GM19372 (cell line): Measurements from ENCODE around the gene MAP3K1.

Experiments
- ATAC-seq: cut with Tn5 transposase; IDR thresholded peaks from one replicate; pipeline ENCODE4 v1.9.1; 2021; ENCODE audit warnings: mild to moderate bottlenecking, low read depth, moderate library complexity; ENCODE audit not compliant: unreplicated experiment

Gene MAP3K1

GRCh38 chr5:56900395-56900794 is 85.0 kb downstream of the MAP3K1 start:
- ATAC-seq, result no peak

DNA sequence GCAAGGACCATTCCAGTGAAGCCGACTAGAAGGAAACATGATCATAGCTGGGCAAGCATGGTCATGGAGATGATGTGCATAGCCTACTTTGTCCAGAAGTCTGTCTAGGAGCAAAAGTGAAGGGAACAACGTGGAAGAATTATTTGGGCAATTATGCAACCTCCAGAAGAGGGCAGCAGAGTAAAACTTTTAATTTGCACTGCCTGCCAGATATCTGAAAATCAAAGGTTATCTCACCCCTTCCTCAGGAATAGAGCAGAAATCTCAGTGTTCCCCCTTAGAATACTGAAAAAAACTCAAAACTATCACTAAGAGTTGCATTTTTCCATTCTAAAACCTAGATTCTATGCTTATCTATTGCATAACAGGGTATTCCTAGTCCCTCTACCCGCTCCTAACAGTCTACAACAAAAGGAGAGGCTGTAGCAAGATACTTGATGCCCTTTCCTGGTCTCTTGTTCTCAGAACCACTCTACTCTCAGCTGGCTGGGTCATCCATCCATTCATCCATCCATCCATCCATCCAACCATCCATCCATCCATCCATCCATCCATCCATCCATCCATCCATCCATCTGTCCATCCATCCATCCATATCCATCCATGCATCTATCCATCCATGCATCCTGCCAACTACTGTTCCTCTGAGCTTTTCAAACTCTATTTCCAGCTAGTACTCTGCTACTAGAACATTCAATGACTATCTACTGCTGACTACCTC is 85.7 kb downstream of the MAP3K1 start:
- ATAC-seq, result no peak

GRCh38 chr5:56908942-56909293 is 93.6 kb downstream of the MAP3K1 start:
- ATAC-seq, result peak; percentile 33

DNA sequence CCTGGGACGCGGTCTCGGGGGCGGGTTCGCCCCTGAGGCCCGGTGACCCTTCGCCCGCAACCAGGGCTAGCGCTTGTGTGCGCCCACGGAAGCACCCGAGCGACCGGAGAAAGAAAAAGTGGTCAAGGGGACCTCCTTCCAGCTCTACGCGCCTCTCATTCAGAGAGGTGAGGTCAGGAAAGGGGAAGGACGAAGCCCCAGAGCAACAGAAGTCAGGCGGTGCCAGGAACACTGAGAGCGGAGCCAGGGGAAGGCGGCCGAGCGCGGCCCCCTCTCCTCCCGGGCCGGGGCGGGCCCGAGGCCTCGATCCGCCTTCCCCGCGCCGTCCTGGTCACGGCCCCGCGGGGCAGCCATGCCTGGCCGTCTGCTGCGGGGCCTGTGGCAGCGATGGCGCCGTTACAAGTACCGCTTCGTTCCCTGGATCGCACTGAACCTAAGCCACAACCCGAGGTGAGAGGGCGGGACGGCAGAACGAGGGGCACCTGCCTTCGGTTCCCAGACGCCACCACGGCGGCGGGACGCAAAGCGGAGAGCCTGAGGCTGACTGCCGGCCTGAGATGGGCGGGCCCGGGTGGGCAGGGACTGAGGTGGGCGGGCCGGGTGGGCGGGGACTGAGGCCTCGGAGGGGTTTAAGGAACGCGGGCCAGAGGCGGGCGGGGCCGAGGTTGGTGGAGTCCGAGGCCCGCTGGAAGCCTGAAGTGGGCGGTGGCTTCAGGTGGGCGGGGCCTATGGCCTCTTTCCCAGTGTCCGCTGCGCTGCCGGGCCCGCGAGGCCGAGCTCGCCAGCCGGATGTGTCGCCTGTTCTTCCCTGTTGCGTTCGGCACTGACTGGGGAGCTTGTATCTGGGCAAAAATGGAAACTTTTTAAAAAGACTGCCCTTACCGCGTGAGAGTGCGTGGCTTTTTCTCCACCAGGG is 94.2 kb downstream of the MAP3K1 start, which contains the start of gene SETD9:
Gene SETD9, plus strand, starts transcription at position 303 of the 916 bp plus-strand sequence. Its CDS starts 50 bp downstream, at position 353.
- ATAC-seq, result peak; percentile 81

DNA sequence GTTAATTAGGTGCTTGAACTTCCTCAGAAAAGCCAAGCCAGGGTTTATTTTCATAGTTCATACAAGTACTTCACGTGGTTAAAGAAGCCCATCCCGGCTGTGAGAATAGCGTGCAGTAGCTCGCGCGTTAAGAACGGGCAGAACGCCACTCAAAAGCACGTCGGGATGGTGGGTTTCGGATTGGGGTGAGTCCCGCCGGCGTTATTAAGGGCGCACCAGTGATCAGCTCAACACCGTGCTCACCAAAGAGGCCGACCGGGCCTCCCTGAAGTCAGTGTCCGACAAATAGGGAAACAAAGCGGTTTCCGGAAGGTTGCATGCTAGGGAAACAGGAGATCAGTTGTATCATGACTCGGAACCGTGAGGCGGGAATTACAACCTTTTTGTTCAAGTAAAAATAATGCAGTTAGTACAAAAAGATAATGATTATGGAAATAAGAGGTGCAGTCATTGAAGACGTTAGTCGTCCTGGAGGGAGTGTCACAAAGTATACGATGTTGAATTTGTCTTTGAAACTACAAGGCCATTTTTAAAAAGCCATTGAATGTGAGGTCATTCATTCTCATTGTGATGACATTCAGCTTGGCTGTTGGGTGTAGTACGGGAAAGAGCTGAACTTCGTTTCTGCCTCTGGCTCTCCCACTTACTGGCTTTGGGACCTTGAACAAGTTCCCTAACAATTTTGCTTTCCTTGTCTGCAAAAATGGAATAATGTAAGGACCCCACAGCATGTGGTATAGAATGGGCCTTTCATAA is 95.0 kb downstream of the MAP3K1 start:
- ATAC-seq, result peak; percentile 14

DNA sequence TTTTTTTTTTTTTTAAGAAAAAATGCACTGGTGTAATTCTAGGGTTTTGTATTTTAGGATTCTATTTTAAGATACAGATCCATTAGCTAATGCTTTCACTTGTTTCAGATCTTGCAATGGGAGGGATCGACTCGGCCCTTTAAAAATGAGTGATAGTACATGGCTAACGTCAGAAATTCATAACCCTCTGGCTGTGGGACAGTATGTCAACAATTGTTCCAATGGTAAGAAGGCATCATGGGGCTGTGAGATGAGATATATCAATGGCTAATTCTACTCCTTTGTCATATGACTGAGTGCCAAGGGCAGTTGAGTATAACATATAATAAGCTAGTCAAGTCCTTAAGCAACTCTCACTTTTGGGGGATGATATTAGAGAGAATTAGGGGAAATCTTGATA is 98.4 kb downstream of the MAP3K1 start:
- ATAC-seq, result no peak

GRCh38 chr5:56914678-56915077 is 99.3 kb downstream of the MAP3K1 start:
- ATAC-seq, result no peak

GRCh38 chr5:56917534-56917933 is 102.2 kb downstream of the MAP3K1 start:
- no peak for ATAC-seq

DNA sequence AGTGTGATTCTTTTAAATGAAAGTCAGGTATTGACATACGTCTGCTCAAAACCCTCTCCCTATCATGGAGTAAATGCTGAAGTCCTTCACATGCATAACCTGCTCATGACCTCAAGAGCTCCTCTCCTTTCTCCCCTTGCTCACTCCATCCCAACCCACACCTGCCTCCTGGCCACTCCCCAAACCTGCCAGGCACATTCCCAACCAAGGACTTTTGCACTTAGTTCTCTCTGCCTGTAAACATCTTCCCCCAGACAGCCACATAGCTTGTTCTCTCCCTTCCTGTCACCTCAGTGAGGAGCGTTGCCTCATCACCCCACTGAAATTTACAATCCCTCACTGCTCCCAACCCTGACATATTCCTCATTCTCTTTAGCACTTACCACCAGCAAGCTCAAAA is 102.7 kb downstream of the MAP3K1 start:
- no peak for ATAC-seq

DNA sequence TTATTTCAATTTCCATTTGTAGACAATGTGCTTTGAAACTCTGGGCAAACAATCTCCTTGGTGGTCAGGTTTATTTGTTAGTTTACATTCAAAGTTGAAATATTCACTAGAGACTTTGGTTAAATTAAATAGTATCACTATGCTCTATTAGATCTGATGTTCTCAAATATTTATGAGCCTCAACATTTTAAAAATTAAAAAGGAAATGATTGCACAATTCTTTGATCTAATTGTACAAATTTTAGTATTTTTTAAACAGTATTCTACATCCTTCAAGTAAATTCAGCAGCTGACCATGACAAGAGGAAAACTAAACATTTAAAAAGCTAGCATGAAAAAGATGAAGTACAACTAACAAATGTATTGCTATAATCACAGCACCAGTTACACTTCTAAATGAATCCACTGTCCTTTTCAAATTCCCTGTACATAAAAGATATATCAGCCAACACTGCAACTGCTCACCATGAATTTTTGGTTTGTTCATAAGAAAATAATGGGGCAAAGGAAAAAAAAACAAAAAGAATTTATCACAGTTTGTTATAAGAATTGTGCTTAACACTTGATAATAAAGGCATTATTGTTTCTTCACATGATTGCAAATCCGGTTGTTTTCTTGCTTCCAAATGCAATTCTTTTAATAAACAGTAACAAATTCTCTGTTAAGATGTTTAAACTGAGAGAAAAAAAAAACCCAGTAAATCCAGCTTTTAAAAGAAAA is 104.8 kb downstream of the MAP3K1 start:
- no peak for ATAC-seq

GRCh38 chr5:56922922-56923321 is 107.6 kb downstream of the MAP3K1 start:
- no peak for ATAC-seq

DNA sequence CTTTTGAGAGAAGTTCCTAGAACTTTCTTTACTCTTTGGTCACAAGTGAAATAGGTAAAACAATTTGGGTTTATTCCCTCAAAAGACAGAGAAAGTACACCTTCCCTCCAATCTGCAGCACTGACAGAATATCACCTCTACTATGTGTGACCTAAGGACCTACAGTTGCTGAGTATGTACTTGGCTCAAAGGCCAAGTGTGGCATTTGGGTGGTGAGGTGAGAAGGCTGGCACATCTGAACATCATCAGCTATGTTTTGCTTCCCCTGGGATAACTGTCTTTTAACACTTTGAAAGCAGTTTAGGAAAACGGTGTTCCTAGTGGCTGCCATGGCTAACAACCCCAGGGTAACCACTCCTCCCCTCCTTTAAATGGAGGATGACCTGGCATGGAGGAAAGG is 119.0 kb downstream of the MAP3K1 start:
- no peak for ATAC-seq

DNA sequence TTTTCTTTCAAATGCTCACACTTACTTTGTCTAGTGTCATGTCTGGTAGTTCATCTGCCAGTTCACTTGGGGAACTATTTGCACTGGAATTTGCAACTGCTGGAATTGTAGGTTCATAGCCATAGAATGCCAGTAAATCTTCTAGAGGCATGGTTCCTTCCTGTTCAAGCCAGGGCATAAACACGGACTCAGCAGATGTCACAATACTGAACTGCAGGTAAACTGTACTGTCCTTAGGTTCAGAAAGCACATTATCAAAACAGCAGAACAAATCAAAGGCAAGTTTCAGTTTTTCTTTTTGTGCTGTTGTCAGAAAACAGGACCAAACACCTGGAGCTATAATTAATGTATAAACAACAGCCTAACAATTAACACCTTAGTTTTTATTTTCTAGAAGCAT is 123.5 kb downstream of the MAP3K1 start:
- no peak for ATAC-seq

DNA sequence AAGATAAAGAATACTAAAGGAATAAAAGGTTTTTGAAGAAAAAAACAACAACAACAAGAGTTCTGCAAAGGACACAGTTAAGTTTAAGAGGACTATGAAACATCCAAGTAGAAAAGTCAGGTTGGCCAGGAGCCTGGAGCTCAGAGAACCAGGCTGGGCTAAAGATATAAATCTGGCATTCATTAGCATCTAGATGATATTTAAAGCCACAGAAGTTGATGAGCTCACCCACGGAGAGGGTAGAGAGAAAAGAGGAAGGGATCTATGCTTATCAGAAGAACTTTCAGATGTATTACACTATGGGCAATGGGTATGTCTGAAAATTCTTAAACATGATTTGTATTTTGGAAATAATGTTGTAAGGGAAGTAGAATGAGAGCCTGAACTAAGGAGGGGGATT is 126.6 kb downstream of the MAP3K1 start:
- ATAC-seq, result no peak
